Measurements from ENCODE around the gene CYB561D2.

CYB561D2 gene

DNA sequence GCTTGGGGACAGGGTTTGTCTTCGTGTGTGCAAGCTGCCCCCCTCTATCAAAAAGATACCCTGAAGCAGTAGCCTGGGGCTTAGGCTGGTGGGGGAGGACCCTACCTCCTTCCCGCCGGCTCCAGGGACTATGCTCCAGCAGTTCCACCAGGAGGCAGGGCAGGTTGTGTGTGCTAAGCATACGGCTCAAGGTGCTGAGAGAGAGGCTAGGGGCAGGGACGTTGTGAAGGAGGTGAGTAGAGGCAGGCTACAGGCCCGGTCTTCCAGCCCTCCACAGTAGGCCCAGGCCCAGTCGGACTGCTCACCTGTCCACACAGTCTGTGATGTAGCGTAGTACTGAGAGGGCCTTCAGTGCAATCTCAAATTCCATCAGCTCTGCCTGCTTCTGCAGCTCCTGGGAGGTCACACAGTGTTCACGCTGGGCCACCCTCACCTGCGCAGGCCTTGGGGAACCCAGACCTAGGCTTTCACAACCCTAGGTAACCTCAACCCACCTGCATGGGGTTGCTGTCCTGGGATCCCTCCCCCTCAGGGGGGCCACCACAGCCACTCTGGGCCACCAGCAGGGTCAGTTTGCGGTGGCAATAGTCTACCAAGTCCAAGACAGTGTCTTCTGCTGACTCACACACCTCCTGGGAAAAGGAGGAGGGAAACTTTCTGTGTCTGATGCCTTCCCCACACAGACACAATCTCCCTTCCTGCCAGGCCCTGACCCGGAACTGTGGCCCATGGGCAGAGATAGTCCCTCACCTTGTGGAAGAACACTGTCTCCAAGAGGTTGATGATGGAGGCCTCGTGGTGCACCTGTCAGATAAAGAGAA lies 7.6 kb upstream of the CYB561D2 start:
- no peak for DNase-seq

DNA sequence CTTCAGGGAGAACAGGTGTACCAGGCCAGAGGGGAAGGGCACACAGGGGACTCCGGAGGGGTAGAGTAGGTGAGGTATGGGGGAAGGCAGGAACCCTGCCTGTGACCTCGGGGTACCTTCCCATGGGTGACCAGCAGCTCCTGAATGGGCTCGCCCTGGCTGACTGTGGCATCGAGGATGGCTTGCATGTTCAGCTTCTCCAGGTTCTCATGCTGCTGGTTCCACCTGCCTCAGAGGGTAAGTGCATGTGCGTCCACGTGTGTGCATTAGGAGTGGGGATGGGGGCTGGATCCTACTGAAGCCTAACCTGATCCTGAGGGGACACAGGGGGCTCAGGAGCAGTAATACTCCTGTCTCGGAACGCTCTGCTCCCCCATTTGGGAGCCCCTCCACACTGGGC lies 5.7 kb upstream of the CYB561D2 start:
- no peak for DNase-seq

DNA sequence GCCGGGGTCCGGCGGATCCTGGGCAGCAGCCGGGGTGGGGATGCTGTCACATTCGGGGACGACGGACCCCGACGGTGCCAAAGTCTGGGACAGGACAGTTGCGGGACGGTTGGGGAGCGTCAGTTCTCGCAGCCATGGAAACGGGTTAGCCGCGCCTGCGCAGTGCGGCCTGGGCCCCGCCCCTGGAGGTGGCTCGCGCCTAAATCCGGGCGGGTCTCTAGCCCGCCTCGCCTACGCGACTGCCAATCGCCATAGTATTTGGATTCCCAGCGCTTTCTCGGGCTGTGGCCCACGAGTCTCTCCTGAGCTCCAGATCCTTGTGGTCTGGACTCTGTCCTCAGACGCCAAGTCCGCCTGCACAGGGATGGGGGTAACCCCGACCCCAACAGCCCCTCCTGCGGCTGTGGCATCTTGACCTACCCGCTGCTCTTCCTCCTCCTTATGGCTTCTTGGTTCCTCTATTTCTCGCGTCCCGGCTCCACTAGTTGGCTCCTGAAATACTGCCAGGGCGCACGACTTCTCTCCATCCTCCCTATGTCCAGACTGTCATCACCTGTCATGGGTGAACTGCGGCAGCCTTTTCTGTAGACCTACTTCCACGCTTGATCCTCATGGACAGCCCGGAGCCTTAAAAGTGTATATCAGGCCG lies 5.0 kb upstream of the CYB561D2 start, which contains the start of gene ZMYND10:
Gene ZMYND10, minus strand, starts transcription at position 147 of the 649 bp plus-strand sequence. CDS start 153 bp downstream, outside the sequence.
- DNase-seq: peak; percentile 81

DNA sequence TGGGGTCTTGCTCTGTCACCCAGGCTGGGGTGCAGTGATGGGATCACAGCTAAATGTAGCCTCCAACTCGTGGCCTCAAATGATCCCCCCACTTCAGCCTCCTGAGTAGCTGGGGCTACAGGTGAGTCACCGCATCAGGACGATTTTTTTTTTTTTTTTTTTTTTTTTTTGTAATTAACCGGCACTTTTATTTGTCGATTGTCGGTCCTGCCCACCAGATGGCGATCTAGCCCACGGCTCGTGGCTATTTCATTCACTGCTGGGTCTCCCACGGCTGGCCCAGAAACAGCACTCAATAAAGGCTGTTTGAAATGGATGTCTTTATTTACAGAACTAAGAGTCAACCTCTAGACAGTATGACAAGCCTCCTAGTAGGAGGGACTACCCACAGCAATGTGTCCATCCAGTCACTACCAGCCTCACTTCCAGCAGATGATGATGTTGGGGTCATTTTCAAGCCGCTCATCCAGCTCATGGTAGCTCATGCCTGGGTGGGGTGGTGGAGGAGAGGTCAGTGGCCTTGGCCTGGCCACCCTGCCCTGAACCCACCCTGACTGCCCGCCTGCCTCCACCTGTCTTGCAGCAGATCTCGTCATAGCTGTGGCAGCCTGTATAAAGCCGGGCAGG lies 3.4 kb upstream of the CYB561D2 start:
- DNase-seq: peak; percentile 87

DNA sequence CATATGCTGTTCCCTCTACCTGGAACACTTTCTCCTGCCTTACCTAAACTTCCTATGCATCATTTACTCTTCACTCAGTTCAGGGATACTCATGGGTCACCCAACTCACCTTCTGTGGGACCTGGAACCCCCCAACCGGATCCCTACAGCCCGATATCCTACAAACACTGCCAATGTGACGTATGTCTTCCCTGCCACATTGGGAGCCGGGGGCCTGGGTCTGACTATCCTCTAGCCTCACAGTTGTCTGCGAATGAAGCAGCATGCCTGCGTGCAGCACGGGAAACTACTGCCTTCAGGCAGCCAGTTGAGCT lies 492 bp upstream of the CYB561D2 start:
- DNase-seq: no peak

DNA sequence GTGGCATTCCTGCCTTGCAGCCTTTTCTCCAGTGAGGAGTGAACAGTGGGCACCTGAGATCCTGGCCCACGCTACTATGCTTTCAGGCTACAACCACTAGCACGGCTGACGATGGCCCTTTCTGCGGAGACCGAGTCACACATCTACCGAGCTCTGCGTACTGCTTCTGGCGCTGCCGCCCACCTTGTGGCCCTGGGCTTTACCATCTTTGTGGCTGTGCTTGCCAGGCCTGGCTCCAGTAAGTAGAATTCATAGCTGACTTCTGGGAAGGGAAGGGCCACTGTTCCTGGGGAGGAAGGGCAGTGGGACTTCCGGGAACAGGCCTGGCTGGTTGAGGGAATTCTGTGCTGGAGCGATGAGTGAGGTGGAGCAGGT lies 648 bp downstream of the CYB561D2 start:
- DNase-seq: no peak

DNA sequence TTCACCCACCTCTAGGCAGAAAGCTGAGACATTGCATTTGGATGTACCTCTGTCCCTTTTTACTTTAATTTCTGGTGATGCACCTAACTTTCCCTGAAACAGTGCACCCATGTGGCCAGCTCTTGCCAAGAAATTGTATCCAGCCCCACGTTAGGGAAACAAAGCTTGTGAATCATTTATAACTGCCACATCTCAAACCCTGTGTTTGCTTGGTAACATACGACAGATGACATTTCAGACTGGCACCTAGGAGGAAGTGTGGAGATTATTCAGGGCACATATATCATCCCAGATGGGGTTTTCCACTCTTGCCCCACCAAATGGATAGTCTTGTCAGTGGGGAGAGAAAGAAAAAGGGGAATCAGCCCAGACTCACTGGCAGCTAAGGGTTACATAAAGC lies 2.1 kb downstream of the CYB561D2 start:
- no peak for DNase-seq

DNA sequence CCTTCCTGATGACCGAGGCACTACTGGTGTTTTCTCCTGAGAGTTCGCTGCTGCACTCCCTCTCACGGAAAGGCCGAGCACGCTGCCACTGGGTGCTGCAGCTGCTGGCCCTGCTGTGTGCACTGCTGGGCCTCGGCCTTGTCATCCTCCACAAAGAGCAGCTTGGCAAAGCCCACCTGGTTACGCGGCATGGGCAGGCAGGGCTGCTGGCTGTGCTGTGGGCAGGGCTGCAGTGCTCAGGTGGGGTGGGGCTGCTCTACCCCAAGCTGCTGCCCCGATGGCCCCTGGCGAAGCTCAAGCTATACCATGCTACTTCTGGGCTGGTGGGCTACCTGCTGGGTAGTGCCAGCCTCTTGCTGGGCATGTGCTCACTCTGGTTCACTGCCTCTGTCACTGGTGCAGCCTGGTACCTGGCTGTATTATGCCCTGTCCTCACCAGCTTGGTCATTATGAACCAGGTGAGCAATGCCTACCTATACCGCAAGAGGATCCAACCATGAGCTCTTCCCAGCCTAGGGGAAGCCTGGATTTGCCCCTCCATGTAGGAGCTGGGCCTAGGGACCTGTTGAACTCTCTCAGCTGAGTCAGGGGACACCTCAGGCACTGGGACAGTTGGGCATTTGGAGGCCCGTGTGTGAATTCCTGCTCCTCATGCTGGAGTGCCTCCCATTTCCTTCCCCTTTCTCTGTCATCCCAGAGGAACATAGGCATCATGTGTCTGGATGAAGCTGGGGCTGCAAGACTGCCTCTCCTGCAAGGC lies 2.8 kb downstream of the CYB561D2 start:
- DNase-seq: no peak

DNA sequence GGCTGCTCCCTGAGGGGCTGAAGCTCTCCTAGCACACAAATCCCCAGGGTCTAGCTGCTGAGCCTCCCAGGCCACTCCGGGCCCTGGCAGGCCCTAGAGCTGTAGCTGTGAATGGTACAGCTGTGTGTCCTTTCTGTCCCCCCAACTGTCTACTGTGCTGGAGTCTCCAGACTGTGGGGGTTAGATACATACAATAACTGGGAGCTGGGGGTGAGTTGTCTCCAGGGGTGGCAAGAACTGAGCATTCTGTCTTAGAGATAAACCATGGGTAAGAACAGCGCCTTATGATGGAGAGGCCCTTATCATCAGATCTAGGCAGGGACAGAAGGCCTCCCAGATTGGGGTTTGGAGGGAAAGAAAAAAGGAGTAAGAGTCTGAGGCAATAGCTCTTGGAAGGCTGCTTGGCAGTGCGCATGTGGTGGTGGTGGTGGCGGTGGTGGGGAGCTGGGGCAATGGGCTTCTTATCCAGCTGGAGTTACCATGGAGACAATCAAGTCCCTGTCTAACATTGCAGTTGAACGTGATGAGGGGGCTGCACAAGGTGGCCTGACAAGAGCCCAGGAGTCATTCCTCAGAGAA lies 3.6 kb downstream of the CYB561D2 start:
- no peak for DNase-seq

DNA sequence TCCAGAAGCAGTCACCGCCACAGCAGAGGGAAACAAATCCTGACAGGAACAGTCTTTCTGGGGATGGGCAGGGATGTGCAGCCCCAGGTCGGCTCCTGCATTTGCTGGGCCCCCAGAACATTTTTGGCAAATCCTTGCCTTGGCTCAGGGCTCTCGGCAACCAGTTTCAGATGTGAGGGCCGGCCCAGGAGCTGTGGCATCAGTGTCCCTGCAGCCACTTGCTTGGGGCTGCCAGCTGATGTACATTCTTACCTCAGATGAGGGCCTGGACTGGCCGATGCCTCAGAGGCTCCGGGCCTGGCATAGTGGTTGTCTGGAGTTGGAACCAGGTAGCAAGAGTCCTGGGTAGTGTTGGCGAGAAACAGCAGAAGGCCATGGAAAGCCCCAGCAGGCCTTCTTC lies 4.2 kb downstream of the CYB561D2 start:
- DNase-seq: no peak

DNA sequence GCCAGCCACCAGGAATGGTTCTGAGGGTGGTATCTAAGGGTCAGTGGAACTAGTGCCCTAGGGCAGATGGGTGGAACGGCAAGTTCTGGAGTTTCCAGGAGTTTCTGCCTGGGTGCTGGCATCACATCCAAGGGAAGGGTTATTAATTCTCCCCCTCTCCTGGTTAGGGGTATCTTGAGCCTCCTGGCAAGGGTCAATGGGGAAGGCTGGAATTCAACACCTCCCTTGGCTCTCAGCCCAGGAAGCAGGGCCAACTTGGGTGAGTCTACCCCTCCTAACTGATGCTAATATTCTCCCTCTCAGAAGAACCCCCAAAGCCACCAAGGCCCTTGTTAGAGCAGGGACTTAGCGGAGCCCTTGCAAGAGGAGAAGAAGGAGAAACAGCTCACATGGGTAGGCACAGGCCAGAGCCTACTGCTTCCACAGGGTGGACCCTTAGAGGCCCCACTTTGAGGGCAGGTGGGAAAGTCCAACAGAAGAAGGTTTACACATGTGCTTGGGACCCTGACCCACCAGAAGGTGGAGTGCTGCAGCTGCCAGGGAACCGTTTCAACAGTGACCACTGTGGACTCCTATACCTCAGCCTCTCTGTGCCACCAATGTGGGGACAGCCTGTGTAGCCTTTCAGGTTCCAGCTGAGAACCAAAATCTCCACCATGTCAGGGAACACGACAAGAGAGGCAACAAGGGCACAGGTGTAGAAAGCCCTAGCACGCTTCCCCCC lies 5.3 kb downstream of the CYB561D2 start:
- DNase-seq: no peak

DNA sequence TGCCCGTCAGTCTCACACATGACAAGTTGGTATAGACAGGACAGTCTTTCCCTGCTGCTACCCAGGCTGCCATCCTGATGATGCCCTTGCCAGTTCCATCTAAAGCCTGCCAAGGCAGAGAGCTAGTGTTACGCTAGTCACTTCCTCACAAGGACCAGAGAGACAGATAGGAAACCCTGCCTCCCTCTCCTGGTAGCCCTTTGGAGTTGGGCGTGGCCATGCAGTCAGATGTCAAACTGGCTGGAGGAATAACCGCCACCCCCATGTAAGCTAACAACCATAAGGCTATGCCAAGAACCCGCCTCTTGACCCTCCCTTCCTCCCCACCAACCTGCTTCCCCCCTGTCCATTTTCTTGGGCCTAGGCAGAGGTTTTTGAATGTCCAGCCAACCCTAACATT lies 5.9 kb downstream of the CYB561D2 start:
- DNase-seq: no peak

DNA sequence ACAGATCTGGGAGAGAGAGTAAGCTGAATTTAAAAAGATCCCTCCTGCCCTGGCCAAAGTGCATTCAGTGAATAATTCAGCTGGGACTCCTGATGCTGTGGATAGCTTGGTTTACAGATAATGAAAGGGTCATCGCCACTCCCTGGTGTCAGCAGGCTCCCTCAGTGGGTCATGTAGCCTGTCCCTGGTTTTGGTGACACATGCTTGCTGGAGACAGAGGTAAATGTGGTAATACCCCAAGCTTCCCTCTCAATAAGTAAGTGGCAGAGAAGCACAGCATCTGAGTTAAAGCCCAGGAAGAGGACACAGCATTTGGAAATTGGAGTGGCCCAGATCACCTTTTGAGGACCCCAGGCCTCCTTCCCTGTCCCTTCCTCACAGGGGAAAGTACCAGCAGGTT lies 6.8 kb downstream of the CYB561D2 start:
- DNase-seq: no peak

DNA sequence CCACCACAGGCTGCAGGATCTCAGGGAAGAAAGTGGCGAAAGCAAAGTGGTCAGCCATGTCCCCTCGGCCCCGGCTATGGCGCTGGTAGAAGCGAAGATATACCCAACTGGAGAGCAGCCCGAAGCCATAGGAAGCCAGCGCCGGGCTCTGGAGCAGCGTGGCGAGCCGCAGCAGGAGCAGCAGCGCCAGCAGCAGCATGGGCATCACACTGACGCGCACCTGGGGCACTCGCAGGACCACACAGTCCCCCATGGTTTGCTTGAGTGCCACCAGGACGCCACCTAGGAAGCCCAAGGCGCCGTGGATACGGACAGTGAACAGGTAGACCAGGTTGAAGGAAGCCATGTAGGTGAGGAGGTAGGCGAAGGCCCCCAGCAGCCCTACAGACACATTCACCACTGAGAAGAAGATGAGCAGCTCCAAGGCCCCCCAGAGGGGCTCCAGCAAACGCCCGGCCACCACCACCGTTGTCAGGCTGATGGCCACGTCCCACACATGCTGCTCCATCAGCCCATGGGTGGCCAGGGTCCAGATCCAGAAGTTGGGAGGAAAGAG lies 7.8 kb downstream of the CYB561D2 start:
- DNase-seq: no peak

DNA sequence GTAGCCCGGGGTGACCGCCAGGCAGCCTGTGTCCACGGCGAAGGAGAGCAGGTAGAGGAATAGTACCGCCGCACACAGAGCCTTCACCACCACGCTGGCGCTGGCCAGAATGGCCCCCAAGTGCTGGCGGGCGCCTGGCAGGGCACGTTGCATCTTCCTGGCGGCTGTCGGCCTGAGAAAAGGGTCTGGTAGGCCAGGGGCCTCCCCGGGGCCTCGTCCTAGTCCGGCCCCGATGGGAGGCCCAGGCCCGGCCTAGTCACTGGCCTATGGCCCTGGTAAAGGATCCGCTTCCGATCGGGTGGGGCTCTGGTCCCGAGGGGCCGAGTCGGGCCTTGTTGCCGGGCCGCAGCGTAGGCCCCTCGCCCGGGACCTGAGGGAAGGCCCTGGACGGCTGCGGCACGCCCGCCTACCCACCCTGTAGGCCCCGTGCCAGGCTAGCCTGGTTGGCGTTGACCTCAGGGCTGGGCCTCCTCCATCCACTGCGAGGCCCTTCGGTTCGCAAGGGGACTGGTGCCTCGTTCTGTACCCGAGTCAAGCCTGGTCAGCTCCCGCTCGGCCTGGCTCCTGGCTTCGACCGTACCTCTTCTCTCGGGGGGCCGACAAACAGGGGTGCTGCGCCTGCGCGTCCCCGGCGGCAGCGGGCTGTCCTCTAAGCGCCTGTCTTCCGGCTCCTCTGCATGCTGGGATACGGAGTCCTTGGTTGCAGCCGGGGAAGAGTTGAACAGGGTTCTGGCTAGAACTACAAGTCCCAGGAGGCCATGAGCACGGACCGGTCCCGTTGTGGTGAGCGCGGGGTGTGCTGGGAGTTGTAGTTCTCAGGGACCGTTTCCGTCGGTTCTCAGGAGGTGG lies 8.5 kb downstream of the CYB561D2 start, which contains the start of gene TMEM115:
Gene TMEM115, minus strand, starts transcription at position 611 of the 849 bp plus-strand sequence. Its CDS starts 458 bp downstream, at position 153.
- peak; percentile 98 for DNase-seq

DNA sequence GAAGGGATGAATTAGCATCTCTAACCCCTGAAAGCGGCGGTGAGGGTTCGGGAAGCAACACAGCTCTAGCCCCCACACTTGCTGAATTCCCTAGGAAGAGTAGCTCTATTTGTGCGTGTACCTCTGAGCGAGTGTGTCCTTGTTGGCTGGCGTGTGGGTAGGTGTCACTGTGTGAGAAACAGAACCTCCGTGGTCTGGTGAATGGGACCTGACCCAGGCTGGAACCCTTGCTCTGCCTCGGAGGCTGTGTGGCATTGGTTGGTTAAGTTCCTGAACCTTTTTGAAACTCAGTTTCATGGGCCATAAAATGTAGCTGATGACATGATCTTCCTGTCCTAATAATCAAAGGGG lies 9.1 kb downstream of the CYB561D2 start:
- no peak for DNase-seq

DNA sequence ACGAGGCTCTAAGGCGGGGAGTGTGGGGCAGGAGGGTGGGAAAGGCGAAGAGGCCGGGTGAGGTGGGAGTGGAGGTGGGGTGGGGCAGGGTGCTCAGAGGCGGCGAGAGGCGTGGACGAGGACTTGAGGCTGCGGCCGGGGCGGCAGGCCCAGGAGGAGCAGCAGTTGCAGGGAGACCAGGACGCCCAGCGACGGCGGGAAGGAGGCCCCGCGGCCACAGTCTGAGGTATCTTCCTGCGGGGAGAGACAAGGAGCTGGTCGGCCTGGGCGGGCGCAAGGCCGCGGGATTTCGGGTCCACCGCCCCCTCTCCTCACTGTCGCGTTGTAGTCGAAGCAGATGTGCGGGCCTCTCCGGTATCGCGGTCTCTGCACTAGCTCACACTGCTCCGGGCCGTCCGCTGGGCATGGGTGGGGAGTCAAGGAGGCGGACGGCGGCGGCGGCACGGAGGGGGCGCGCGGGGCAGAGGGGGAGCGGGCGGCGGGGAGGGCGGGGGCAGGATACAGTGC lies 14.0 kb downstream of the CYB561D2 start:
- DNase-seq: no peak

DNA sequence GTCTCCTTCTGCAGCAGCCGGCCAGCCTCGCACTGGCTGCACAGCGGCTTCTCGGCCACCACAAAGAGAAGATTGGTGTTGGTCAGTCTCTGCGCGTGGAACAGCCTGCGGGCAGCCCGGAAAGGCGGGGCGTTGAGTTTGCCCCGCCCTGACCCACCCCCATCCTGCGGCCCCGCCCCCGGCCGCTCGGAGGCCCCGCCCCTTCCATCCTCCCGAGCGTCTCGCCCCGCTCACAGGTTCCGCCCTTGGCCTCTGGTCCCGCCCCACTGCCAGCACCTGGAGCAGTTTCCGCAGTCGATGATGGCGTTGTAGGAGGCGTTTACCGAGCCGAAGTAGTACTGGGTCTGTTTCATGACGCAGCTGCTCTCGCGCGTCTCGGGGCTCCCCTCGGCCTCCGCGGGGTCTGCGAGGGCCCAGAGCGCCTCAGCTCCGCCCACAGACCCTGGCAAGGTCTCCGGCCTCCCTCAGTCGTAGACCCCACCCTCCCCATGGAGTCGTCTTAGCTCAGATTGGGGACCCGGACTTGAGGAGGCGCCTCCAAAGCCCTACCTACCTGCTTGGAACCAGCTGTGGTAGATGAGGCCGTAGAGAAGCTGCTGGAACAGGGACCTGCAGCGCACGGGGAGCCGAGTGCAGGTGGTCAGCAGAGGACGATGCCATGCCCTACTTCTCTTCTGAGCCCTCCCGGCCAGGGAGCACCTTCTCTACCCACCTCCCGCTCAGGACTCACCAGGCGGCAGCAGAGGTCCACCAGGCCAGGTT lies 14.6 kb downstream of the CYB561D2 start:
- DNase-seq: peak; percentile 96

DNA sequence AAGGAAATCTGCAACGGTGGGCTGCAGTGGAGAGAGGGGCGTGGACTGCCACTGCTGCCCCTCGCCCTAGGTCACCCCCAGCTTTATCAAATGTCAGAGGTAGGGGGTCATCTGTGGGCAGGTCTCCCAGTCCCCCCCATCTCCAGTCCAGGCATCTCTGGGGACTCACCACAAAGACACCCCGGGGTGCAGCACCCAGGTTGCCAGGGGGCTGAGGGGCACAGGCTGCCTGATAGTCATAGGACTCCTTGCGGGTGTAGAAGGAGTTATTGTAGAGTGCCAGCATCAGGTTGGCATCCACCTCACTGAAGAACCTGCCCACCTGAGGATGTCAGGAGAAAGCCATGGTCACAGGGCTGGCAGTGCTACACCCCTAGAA lies 15.2 kb downstream of the CYB561D2 start:
- DNase-seq: no peak

Measured in CD4-positive, alpha-beta T cell treated with Interleukin-12 subunit alpha and Interleukin-12 subunit beta, for 1 hour (primary cell).